Body of pancreas (tissue), 4 donors: Measurements from ENCODE around the gene FADS3.

ENCODE experiments used
- CTCF ChIP-seq, 7 experiments: fragments of 450-650 bp in 4 of 7; fragments of 200-600 bp in 3 of 7; sonication (generic) in 3 of 7; IDR thresholded peaks; one replicate each; pipeline ENCODE4 v1.5.1; 2016 to 2019; ENCODE audit warnings: antibody characterized with exemption in 7 of 7
- POLR2A ChIP-seq, 3 donors: fragments of 450-650 bp; IDR thresholded peaks; one replicate each; pipeline ENCODE4 v1.6.1; 2016; ENCODE audit warnings: antibody characterized with exemption in 3 of 3, mild to moderate bottlenecking in 2 of 3

- TF ChIP-seq CTCF (IDR thresholded peaks at IDR 0.05) (no peak), POLR2A (IDR thresholded peaks at IDR 0.05) (no peak)
These were observed 26.2 kb downstream of the FADS3 start for GRCh38 chr11:61864814-61865775.
